Keratinocyte (primary cell): ENCODE measurements around the gene SIGLEC1. TPM values are rescaled to one million over a fixed set of nuclear protein-coding genes. Genes with fewer than 3 reads are reported as not detected.
A peak's percentile ranks its signal among the peaks of the same experiment; 100 is the strongest.

Experiments
- DNase-seq: peaks from one replicate; pipeline ENCODE4 v3.0.0-alpha.2; 2011; ENCODE audit warnings: low read depth, missing footprints, low spot score
- FAIRE-seq: peaks from 2 replicates; lab custom pipeline; 2011; peaks lifted over from hg19 to GRCh38; lab: Jason Lieb, UNC
- H2AFZ ChIP-seq: 2 replicates; pipeline ENCODE4 v1.6.0; 2012; ENCODE audit warnings: low read length, control low read depth, inconsistent platforms; ENCODE audit not compliant: control insufficient read depth
- H3K27ac ChIP-seq: 2 replicates; pipeline ENCODE4 v1.5.1; 2011; ENCODE audit warnings: low read length; ENCODE audit not compliant: control insufficient read depth, insufficient read depth
- H3K27me3 ChIP-seq: 3 replicates; pipeline ENCODE4 v1.6.0; 2011; ENCODE audit warnings: low read length; ENCODE audit not compliant: control insufficient read depth, insufficient read depth; ENCODE audit errors: extremely low read depth
- H3K36me3 ChIP-seq, 2 experiments: 2 replicates in 1 of 2; 3 replicates in 1 of 2; pipeline ENCODE4 v1.5.1; 2011; ENCODE audit warnings: low read length in 2 of 2, mild to moderate bottlenecking in 1 of 2; ENCODE audit not compliant: control insufficient read depth in 2 of 2, insufficient read depth in 2 of 2; ENCODE audit errors: extremely low read depth in 1 of 2
- H3K4me1 ChIP-seq: 3 replicates; pipeline ENCODE4 v1.5.1; 2011; ENCODE audit warnings: low read length; ENCODE audit not compliant: control insufficient read depth, insufficient read depth; ENCODE audit errors: extremely low read depth
- H3K4me2 ChIP-seq: 3 replicates; pipeline ENCODE4 v1.6.0; 2011; ENCODE audit warnings: low read depth, low read length; ENCODE audit not compliant: control insufficient read depth, insufficient read depth; ENCODE audit errors: extremely low read depth
- H3K4me3 ChIP-seq, 3 experiments: fragments of 200-600 bp in 1 of 3; sonication (generic) in 1 of 3; 2 replicates in 2 of 3; 3 replicates in 1 of 3; pipeline ENCODE4 v1.5.1; 2011 to 2016; ENCODE audit warnings: low read length in 3 of 3, mild to moderate bottlenecking in 3 of 3, control low read depth in 2 of 3, inconsistent platforms in 1 of 3, low read depth in 1 of 3, mixed read lengths in 1 of 3, mixed run types in 1 of 3, moderate library complexity in 1 of 3; ENCODE audit not compliant: control insufficient read depth in 2 of 3, insufficient read depth in 2 of 3; ENCODE audit errors: extremely low read depth in 1 of 3
- H3K79me2 ChIP-seq: 2 replicates; pipeline ENCODE4 v1.6.0; 2012; ENCODE audit warnings: low read length; ENCODE audit not compliant: control insufficient read depth, insufficient read depth
- H3K9ac ChIP-seq: 3 replicates; pipeline ENCODE4 v1.6.0; 2011; ENCODE audit warnings: low read length; ENCODE audit not compliant: control insufficient read depth, insufficient read depth; ENCODE audit errors: extremely low read depth
- H3K9me1 ChIP-seq: 3 replicates; pipeline ENCODE4 v1.6.0; 2011; ENCODE audit warnings: low read length; ENCODE audit not compliant: control insufficient read depth, insufficient read depth; ENCODE audit errors: extremely low read depth
- H3K9me3 ChIP-seq: 2 replicates; pipeline ENCODE4 v1.5.1; 2012; ENCODE audit warnings: low read depth, low read length; ENCODE audit not compliant: control insufficient read depth
- H4K20me1 ChIP-seq: 3 replicates; pipeline ENCODE4 v1.6.0; 2011; ENCODE audit warnings: low read length; ENCODE audit not compliant: control insufficient read depth, insufficient read depth; ENCODE audit errors: extremely low read depth
- CTCF ChIP-seq, 3 experiments: IDR thresholded peaks in 1 of 3; conservative IDR thresholded peaks in 1 of 3; optimal IDR thresholded peaks in 1 of 3; 2 replicates in 2 of 3; 3 replicates in 1 of 3; pipeline versions ENCODE3 to v1.5.1; 2011; ENCODE audit warnings: low read length in 3 of 3, mild to moderate bottlenecking in 3 of 3, moderate library complexity in 2 of 3, control low read depth in 1 of 3, inconsistent platforms in 1 of 3; ENCODE audit not compliant: insufficient read depth in 2 of 3; ENCODE audit errors: extremely low read depth in 1 of 3
- EZH2 ChIP-seq: IDR thresholded peaks from one replicate; pipeline ENCODE4 v1.6.1; 2012; ENCODE audit warnings: inconsistent platforms, mild to moderate bottlenecking, low read length, moderate library complexity
- dilution Hi-C: fragments of 300-500 bp; cut with MboI; formaldehyde crosslinking; loops from one replicate; pipeline ENCODE4 v1.7.0; 2020; ENCODE audit warnings: low sequenced_read_pairs; ENCODE audit not compliant: extremely low pct_ligation_motif_present
- polyA plus RNA-seq, 5 experiments: library from polyadenylated mRNA; depleted of rRNA in 3 of 5; stranded (reverse) in 3 of 5; stranded (forward) in 1 of 5; unstranded in 1 of 5; fragments of >200 nt; gene quantifications; 1 replicate in 1 of 5; 2 replicates in 3 of 5; 3 replicates in 1 of 5; pipeline versions ENCODE4 v1.2.1 to v1.2.3, GENCODE V29; 2011 to 2012; ENCODE audit warnings: missing spikeins in 2 of 5, low read depth in 1 of 5, low replicate concordance in 1 of 5

The SIGLEC1 gene
- polyA plus RNA-seq, 1 donor (not counting 4 experiments of a cell fraction or from before 2014, with no cell fraction given): not detected

- no peaks in the 10 kb centered on the region for H3K9me1 ChIP-seq
- TF ChIP-seq EZH2 (peak; percentile 63), CTCF (optimal IDR thresholded peaks at IDR 0.05 in 1 of 3, IDR thresholded peaks at IDR 0.05 in 1 of 3, conservative IDR thresholded peaks at IDR 0.05 in 1 of 3; ENCODE audit: extremely low read depth in 1 of 3, insufficient read depth in 2 of 3, low read length in 3 of 3) (no peak)
- no peaks in the 10 kb centered on the region for H3K9me3 ChIP-seq
- H3K4me3 ChIP-seq: no peak within 1 kb of the TSS
- H3K36me3 ChIP-seq: no peaks in the 10 kb centered on the region
- dilution Hi-C loops: no loop called here
- H3K79me2 ChIP-seq: no peaks in the 10 kb centered on the region
- H4K20me1 ChIP-seq: no peaks in the 10 kb centered on the region
- DNase-seq (no peak), FAIRE-seq (no peak)
- H3K4me1 ChIP-seq: peaks cover 16% of the 10 kb centered on the region
- no peak within 1 kb of the TSS for H3K27ac ChIP-seq
- H2AFZ ChIP-seq: no peak within 1 kb of the TSS
- H3K27me3 ChIP-seq: peaks cover 14% of the 10 kb centered on the region
- H3K4me2 ChIP-seq: no peak within 1 kb of the TSS
- no peak within 1 kb of the TSS for H3K9ac ChIP-seq
These were observed 20.1 kb upstream of the SIGLEC1 start, which contains the start of gene HSPA12B for GRCh38 chr20:3732327-3733118. TSS of gene HSPA12B (plus strand) at chr20:3732685. CDS start at chr20:3738675, 5,990 bp downstream.

GRCh38 chr20:3731944-3732326, 19.5 kb upstream of the SIGLEC1 start:
- Histone ChIP-seq H3K9ac (no peak overlapping the region), H3K27ac (no peak overlapping the region), H3K27me3 (peaks cover 14% of the 10 kb centered on the region), H3K36me3 (no peaks in the 10 kb centered on the region), H2AFZ (no peak overlapping the region), H3K9me3 (no peaks in the 10 kb centered on the region), H3K4me2 (no peak overlapping the region), H4K20me1 (no peaks in the 10 kb centered on the region), H3K4me3 (no peak overlapping the region), H3K4me1 (peaks cover 21% of the 10 kb centered on the region), H3K9me1 (no peaks in the 10 kb centered on the region), H3K79me2 (no peaks in the 10 kb centered on the region)
- FAIRE-seq (no peak), DNase-seq (no peak)
- dilution Hi-C loops: no loop called here
- peak; percentile 15 for TF ChIP-seq EZH2
- no peak for TF ChIP-seq CTCF (optimal IDR thresholded peaks at IDR 0.05 in 1 of 3, IDR thresholded peaks at IDR 0.05 in 1 of 3, conservative IDR thresholded peaks at IDR 0.05 in 1 of 3; ENCODE audit: extremely low read depth in 1 of 3, insufficient read depth in 2 of 3, low read length in 3 of 3)
